Heart left ventricle (tissue), 16 donors: ENCODE results near the gene PGP. TPM values are rescaled to one million over a fixed set of nuclear protein-coding genes. Genes with fewer than 3 reads are reported as not detected.

Experiments used
- ATAC-seq, 4 donors: fragments of 200-7000 bp; cut with Tn5 transposase; one replicate each; pipeline ENCODE4 v1.9.1; 2020 to 2022; ENCODE audit warnings: moderate library complexity in 4 of 4, mild to moderate bottlenecking in 3 of 4, moderate number of reproducible peaks in 1 of 4
- DNase-seq, 5 donors: peaks; one replicate each; pipeline ENCODE4 v3.0.0-alpha.2; 2020
- H3K27ac ChIP-seq, 12 donors: fragments of 200-600 bp; sonication (generic) in 4 of 12; one replicate each; pipeline versions ENCODE4 v1.5.0 to v1.8.0; 2016 to 2022; ENCODE audit warnings: mild to moderate bottlenecking in 2 of 12
- H3K27me3 ChIP-seq, 9 donors: fragments of 200-600 bp; sonication (generic) in 2 of 9; one replicate each; pipeline versions ENCODE4 v1.5.1 to v1.8.0; 2016 to 2022; ENCODE audit warnings: mild to moderate bottlenecking in 3 of 9
- H3K36me3 ChIP-seq, 9 donors: fragments of 200-600 bp; sonication (generic) in 2 of 9; one replicate each; pipeline versions ENCODE4 v1.5.0 to v1.8.0; 2018 to 2022; ENCODE audit warnings: mild to moderate bottlenecking in 2 of 9
- H3K4me1 ChIP-seq, 12 donors: fragments of 200-600 bp; sonication (generic) in 4 of 12; one replicate each; pipeline versions ENCODE4 v1.5.0 to v1.8.0; 2016 to 2022; ENCODE audit warnings: mild to moderate bottlenecking in 3 of 12
- H3K4me3 ChIP-seq, 12 donors: fragments of 200-600 bp; sonication (generic) in 4 of 12; one replicate each; pipeline versions ENCODE4 v1.5.0 to v1.8.0; 2017 to 2022; ENCODE audit warnings: mild to moderate bottlenecking in 9 of 12, moderate library complexity in 4 of 12
- H3K9me3 ChIP-seq, 12 donors: fragments of 200-600 bp; sonication (generic) in 4 of 12; one replicate each; pipeline versions ENCODE4 v1.5.0 to v1.8.0; 2016 to 2022; ENCODE audit warnings: mild to moderate bottlenecking in 1 of 12
- POLR2A ChIP-seq, 2 donors: fragments of 450-650 bp; IDR thresholded peaks; one replicate each; pipeline ENCODE4 v1.6.1; 2017; ENCODE audit warnings: antibody characterized with exemption in 2 of 2, mild to moderate bottlenecking in 2 of 2, moderate library complexity in 2 of 2
- WGBS, 4 donors: extraction: QIAGEN DNeasy Blood & Tissue Kit in 2 of 4; methylation state at CpG; one replicate each; pipeline versions ENCODE4 v1.1.5 to v1.1.7; 2013 to 2018; 5-methylcytosine and 5-hydroxymethylcytosine counted together
- intact Hi-C, 10 donors: fragments of 100-400 bp; cut with DNase I; formaldehyde crosslinking; loops; one replicate each; pipeline versions ENCODE4 v1.11.1 to v1.14.2; 2022
- polyA plus RNA-seq, 2 donors: library from polyadenylated mRNA; stranded (reverse); fragments of 200-250 nt; gene quantifications; one replicate each; pipeline ENCODE4 v1.2.3, GENCODE V29; 2013
- total RNA-seq, 9 donors: library from RNA; depleted of rRNA in 2 of 9; stranded (reverse); fragments of >200 nt in 2 of 9; fragmentation: NEBNext Ultra II Directional in 3 of 9; extraction: Animal tissue kit (Norgen Biotek cat#: 25700) in 3 of 9; gene quantifications; one replicate each; pipeline versions ENCODE4 v1.1.0 to v1.2.4, GENCODE V29; 2016 to 2023
- TF ChIP-seq, protein P1 (sequence below), 12 donors: fragments of 200-600 bp; sonication (generic) in 4 of 12; IDR thresholded peaks; one replicate each; pipeline versions ENCODE4 v1.5.0 to v1.8.0; 2018 to 2022; ENCODE audit warnings: antibody characterized with exemption in 12 of 12, mild to moderate bottlenecking in 5 of 12
- donor health status: ischemic (EF 13 %, LVEDD 7.1; RV severe dilation, severe dysfunction).
- donor health status: healthy with polysubstance abuse.
- donor health status: DM: no; HTN: yes; CAD: no.
- donor health status: DM: no; HTN: no; CAD: no.
- donor health status: ischemic (EF 25% LVEDD 6.9; RV normal size, moderate dysfunction).
- donor health status: ischemic (EF 25% LVEDD 5.7; RV mildly dilated, moderate dysfunction).
- donor health status: healthy.
- donor health status: DM: yes; HTN: yes; CAD: no.
- donor health status: ischemic (EF 35%, LVEDD 5.7; RV mildly dilated, moderate dysfunction).
- donor health status: nonischemic (EF 11% LVEDD 7.7; RV severe dilation, severe dysfunction).
- donor health status: DM: yes; HTN: yes; CAD: no.
- donor health status: PGD.
- donor health status: ischemic (EF 29% LVEDD 5.4; RV normal size, mild dysfunction).
- donor health status: nonischemic (EF 23%, LVEDD 6.1; RV moderate dilation, normal function).

Gene PGP
- total and polyA plus RNA-seq, 11 donors, result 19.6 to 44.0 (median 31.7) TPM

DNA sequence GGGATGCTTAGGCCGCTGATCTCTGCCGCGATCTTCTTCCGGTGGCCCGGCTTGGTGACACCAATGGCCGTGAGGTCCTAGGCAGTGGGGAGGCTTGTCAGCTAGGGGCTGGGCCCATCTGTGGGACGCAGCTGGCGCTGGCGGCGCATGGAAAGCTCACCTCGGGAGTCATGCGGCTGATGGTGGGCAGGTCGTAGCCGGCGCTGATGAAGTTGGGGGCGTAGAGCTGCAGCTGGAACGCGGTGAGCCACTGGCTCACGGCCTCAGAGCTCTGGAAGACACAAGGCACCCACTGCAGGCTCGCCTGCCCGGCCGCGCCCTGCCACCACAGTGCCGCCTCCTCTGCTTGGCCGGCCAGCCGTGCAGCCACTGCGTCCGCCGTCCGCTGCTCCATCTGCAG is 31.0 kb downstream of the PGP start:
- Histone ChIP-seq H3K27ac (no peak overlapping the region), H3K36me3 (no peaks in the 10 kb centered on the region), H3K9me3 (no peaks in the 10 kb centered on the region), H3K4me3 (no peak overlapping the region), H3K4me1 (no peaks in the 10 kb centered on the region), H3K27me3 (no peaks in the 10 kb centered on the region)
- no peak for DNase-seq
- whole genome bisulfite sequencing, 4 donors, result 91 to 93% (median 92%) methylated on average over 20 to 30 of the region's 30 CpGs
- intact Hi-C loops, result no loop called here
- TF ChIP-seq, protein P1, sequence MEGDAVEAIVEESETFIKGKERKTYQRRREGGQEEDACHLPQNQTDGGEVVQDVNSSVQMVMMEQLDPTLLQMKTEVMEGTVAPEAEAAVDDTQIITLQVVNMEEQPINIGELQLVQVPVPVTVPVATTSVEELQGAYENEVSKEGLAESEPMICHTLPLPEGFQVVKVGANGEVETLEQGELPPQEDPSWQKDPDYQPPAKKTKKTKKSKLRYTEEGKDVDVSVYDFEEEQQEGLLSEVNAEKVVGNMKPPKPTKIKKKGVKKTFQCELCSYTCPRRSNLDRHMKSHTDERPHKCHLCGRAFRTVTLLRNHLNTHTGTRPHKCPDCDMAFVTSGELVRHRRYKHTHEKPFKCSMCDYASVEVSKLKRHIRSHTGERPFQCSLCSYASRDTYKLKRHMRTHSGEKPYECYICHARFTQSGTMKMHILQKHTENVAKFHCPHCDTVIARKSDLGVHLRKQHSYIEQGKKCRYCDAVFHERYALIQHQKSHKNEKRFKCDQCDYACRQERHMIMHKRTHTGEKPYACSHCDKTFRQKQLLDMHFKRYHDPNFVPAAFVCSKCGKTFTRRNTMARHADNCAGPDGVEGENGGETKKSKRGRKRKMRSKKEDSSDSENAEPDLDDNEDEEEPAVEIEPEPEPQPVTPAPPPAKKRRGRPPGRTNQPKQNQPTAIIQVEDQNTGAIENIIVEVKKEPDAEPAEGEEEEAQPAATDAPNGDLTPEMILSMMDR (IDR thresholded peaks at IDR 0.05), result no peak
- TF ChIP-seq POLR2A (IDR thresholded peaks at IDR 0.05), result no peak
- no peak for ATAC-seq

GRCh38 chr16:2181952-2182351 is 32.7 kb downstream of the PGP start:
- Histone ChIP-seq H3K9me3 (no peaks in the 10 kb centered on the region), H3K36me3 (peaks cover 0 to 13% (median 8%) of the 10 kb centered on the region in 9 donors), H3K27ac (no peak overlapping the region), H3K4me1 (no peaks in the 10 kb centered on the region), H3K4me3 (no peak overlapping the region), H3K27me3 (no peaks in the 10 kb centered on the region)
- ATAC-seq, result no peak
- WGBS, 4 donors, result 86 to 94% (median 92%) methylated on average over 6 to 20 of the region's 20 CpGs
- no peak for DNase-seq
- no peak for TF ChIP-seq POLR2A (IDR thresholded peaks at IDR 0.05)
- TF ChIP-seq, protein P1 (IDR thresholded peaks at IDR 0.05), result no peak
- intact Hi-C loops, result no loop called here

- Histone ChIP-seq H3K27me3 (no peaks in the 10 kb centered on the region), H3K36me3 (peaks cover 0 to 20% (median 13%) of the 10 kb centered on the region in 9 donors), H3K9me3 (no peaks in the 10 kb centered on the region), H3K27ac (no peak overlapping the region), H3K4me1 (no peaks in the 10 kb centered on the region), H3K4me3 (no peak overlapping the region)
- DNase-seq, result no peak
- TF ChIP-seq POLR2A (IDR thresholded peaks at IDR 0.05), result no peak
- TF ChIP-seq, protein P1 (IDR thresholded peaks at IDR 0.05), result no peak
- ATAC-seq, result no peak
- intact Hi-C loops, result no loop called here
- WGBS, 4 donors, result 84 to 93% (median 88%) methylated on average over 20 to 46 of the region's 46 CpGs
Measured at GRCh38 chr16:2180962-2181923, 33.4 kb downstream of the PGP start.

DNA sequence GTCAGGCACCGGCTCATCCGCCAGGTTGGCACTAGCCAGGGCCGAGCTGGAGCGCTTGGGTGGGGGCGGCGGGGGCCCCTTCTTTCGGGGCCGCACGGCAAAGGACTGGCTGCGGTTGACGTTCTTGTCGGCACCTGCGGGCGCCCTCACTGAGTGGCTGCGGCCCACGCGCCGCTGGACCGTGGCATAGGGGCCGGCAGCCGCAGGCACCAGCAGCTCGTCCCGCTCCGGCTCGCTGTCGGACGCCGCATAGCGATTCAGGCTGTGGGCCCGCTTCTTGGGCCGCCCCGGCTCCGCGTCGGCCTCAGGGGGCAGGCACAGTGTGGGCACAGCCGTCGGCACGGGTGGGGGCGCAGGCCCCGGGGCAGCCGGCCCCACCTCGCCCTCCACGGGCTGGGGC is 34.2 kb downstream of the PGP start:
- H3K27me3 ChIP-seq, result no peaks in the 10 kb centered on the region
- TF ChIP-seq, protein P1 (IDR thresholded peaks at IDR 0.05), result no peak
- no peak for TF ChIP-seq POLR2A (IDR thresholded peaks at IDR 0.05)
- WGBS, 4 donors, result 94 to 96% (median 96%) methylated on average over 29 to 43 of the region's 43 CpGs
- no peak overlapping the region for H3K4me3 ChIP-seq
- no peaks in the 10 kb centered on the region for H3K4me1 ChIP-seq
- intact Hi-C loops, result no loop called here
- ATAC-seq, result no peak
- no peak for DNase-seq
- H3K27ac ChIP-seq, result no peak overlapping the region
- peaks cover 0 to 28% (median 21%) of the 10 kb centered on the region in 9 donors for H3K36me3 ChIP-seq
- H3K9me3 ChIP-seq, result no peaks in the 10 kb centered on the region
